ENCODE results near the gene ALB. TPM values are rescaled to one million over a fixed set of nuclear protein-coding genes. Genes with fewer than 3 reads are reported as not detected.

The ALB gene
- total RNA-seq = not detected in 2 replicates

GRCh38 chr4:73404042-73404441 lies at the start of gene ALB:
TSS of gene ALB (plus strand) at chr4:73404287. CDS start at chr4:73404328, 41 bp downstream.

GRCh38 chr4:73435984-73436383 lies 31.9 kb downstream of the ALB start, which contains the start of gene AFP:
TSS of gene AFP (plus strand) at chr4:73436221. CDS start at chr4:73436263, 42 bp downstream.

Other genes with a start within 250 kb of the ALB start
- 30.1 and 96.4 TPM in 2 replicates for gene ANKRD17, start 145.5 kb upstream of the ALB start, total RNA-seq
- not detected in 2 replicates for gene AFP, start 31.9 kb downstream of the ALB start, total RNA-seq
- not detected in 2 replicates for gene AFM, start 77.5 kb downstream of the ALB start, total RNA-seq
- gene RASSF6, start 216.1 kb downstream of the ALB start, total RNA-seq = not detected in 2 replicates

All from bladder microvascular endothelial cell (primary cell).